ENCODE results near the gene SPON1.

SPON1 gene

DNA sequence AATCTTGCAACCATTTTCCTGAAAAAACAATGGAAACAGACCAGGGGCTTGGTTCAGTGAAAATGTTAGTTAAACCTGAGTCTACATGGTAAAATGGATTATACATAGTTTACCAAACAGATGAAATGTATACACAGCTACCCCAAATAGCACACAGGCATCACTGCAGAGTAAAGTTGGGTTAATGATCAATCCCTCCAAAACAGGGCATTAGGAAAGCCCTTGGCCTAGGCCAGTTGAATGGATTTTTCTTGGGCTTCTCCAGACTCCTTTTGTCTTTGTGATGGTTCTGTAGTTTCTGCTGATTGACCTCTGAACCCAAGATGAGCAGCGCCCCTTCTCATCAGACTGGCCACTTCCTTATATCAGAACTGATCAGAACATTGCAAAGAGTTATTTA lies 222.9 kb downstream of the SPON1 start:
- in situ Hi-C loops (cut with MboI; ENCODE audit: low sequenced_read_pairs, unreplicated experiment), result no loop called here

DNA sequence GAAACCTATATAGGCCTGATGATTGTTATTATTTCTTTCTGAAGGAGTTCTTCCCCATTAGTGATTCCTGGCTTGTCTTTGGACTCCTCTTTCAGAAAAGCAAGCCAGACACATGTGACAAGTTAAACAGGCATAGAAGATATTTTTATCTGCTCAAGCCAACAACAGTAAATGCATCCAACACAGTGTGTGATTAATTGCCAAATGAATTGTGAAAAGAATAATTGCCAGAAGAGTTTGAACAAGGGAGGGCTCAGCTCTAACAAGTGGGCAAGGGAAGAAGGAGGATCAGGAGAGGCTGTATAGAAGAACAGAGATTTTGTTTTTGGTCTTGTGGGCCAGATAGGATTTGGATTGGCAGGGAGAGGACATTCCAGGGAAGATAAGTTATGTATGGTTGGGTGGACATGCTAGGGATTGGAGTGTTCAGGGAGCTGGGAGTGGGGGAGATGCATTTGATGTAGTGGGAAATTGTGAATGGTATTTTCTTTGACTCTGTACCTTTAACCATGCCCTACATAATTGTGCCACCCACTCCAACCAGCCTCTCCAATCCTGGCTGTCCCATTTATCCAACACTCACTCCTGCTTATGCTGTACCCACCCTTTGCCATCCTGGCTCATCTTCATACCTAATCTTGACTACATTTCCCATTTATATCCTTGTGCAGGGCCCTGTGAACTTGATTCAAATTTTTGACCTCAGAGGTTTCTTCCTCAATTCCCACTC lies 223.7 kb downstream of the SPON1 start:
- TF ChIP-seq, protein P1, sequence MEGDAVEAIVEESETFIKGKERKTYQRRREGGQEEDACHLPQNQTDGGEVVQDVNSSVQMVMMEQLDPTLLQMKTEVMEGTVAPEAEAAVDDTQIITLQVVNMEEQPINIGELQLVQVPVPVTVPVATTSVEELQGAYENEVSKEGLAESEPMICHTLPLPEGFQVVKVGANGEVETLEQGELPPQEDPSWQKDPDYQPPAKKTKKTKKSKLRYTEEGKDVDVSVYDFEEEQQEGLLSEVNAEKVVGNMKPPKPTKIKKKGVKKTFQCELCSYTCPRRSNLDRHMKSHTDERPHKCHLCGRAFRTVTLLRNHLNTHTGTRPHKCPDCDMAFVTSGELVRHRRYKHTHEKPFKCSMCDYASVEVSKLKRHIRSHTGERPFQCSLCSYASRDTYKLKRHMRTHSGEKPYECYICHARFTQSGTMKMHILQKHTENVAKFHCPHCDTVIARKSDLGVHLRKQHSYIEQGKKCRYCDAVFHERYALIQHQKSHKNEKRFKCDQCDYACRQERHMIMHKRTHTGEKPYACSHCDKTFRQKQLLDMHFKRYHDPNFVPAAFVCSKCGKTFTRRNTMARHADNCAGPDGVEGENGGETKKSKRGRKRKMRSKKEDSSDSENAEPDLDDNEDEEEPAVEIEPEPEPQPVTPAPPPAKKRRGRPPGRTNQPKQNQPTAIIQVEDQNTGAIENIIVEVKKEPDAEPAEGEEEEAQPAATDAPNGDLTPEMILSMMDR (IDR thresholded peaks at IDR 0.05; ENCODE audit: borderline replicate concordance, control extremely low read depth, extremely low read depth, insufficient read depth, missing control alignments), result no peak
- DNase-seq (ENCODE audit: low spot score), result no peak
- in situ Hi-C loops (cut with MboI; ENCODE audit: low sequenced_read_pairs, unreplicated experiment), result no loop called here

More for the DNA sequence above, 222.9 kb downstream of the SPON1 start:
- DNase-seq (ENCODE audit: low spot score), result no peak
- TF ChIP-seq, protein P1 (IDR thresholded peaks at IDR 0.05; ENCODE audit: borderline replicate concordance, control extremely low read depth, extremely low read depth, insufficient read depth, missing control alignments), result no peak

DNA sequence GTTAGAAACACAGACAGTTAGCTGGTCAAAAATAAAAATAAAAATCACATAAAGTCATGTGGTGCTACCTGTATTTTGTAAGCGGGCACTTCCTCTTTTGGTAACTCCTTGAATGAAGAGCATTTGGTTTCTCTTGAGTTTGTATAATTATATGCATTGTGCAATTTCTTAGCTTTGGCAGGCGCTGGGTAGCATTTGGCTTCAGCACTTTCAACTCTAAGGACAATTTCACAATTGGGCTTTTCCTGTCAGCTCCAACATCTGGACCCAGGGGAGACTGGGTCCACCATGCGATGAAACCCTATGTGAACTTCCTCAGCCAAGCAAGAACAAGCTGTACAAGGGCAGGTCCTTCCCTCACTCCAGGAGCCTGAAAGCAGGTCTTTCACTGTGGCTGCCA lies 227.4 kb downstream of the SPON1 start:
- TF ChIP-seq, protein P1 (IDR thresholded peaks at IDR 0.05; ENCODE audit: borderline replicate concordance, control extremely low read depth, extremely low read depth, insufficient read depth, missing control alignments), result no peak
- DNase-seq (ENCODE audit: low spot score), result no peak
- in situ Hi-C loops (cut with MboI; ENCODE audit: low sequenced_read_pairs, unreplicated experiment), result no loop called here

DNA sequence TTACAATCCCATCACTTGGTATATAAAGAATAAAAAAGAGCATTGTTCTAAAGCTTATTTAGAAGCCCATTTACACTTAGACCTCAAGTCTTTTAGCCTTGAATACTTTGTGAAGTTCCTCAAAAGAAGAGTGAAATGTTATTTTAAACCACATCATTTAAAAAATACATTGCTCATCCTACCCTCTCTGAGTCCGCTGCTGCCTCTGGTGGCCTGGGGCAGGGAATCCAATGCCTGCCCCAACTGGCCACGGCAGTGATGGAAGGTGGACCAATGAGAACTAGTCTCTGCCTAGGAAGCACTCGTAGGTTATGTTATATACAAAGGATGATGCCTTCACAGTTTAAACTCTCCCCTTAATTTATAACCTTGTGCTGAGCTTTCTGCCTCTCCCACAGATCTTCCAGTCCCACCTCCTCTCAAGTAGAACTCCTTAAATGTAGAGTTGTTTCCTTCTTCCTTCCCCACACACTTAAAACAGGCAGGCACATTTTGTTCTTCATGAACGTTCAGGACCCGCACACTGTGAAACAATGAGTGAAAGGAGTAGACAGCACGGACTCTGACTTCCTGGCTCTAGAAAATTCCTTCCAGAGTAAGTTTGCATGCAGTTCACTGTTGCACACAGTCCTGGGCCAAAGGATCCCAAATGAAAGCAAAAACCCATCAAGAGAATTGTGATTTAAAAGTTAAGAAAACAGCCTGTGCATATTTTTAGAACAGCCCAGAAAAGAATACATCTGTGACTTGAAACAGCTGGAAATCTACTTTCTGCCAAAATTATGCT lies 228.7 kb downstream of the SPON1 start:
- no peak for DNase-seq (ENCODE audit: low spot score)
- in situ Hi-C loops (cut with MboI; ENCODE audit: low sequenced_read_pairs, unreplicated experiment), result no loop called here
- TF ChIP-seq, protein P1 (IDR thresholded peaks at IDR 0.05; ENCODE audit: borderline replicate concordance, control extremely low read depth, extremely low read depth, insufficient read depth, missing control alignments), result no peak

DNA sequence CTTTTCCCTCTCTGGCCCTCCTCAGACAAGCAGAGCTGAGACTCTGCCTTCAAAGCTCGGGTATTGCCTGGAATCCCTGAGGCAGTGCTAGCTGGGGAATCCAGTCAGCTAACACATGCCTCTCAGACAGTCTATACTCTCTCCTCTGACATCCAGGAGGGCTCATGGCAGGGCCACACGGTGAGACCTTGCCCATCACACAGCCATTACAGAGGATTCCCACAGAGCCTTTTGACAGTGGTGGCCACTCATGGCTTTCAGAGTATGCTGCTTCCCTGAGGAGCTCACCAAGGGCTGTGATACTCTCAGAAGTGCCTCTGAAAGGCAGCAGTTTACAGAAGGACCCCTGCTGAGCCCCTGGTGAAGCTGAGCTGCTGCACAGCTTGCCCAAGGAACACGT lies 231.1 kb downstream of the SPON1 start:
- no peak for DNase-seq (ENCODE audit: low spot score)
- in situ Hi-C loops (cut with MboI; ENCODE audit: low sequenced_read_pairs, unreplicated experiment), result no loop called here
- TF ChIP-seq, protein P1 (IDR thresholded peaks at IDR 0.05; ENCODE audit: borderline replicate concordance, control extremely low read depth, extremely low read depth, insufficient read depth, missing control alignments), result no peak

DNA sequence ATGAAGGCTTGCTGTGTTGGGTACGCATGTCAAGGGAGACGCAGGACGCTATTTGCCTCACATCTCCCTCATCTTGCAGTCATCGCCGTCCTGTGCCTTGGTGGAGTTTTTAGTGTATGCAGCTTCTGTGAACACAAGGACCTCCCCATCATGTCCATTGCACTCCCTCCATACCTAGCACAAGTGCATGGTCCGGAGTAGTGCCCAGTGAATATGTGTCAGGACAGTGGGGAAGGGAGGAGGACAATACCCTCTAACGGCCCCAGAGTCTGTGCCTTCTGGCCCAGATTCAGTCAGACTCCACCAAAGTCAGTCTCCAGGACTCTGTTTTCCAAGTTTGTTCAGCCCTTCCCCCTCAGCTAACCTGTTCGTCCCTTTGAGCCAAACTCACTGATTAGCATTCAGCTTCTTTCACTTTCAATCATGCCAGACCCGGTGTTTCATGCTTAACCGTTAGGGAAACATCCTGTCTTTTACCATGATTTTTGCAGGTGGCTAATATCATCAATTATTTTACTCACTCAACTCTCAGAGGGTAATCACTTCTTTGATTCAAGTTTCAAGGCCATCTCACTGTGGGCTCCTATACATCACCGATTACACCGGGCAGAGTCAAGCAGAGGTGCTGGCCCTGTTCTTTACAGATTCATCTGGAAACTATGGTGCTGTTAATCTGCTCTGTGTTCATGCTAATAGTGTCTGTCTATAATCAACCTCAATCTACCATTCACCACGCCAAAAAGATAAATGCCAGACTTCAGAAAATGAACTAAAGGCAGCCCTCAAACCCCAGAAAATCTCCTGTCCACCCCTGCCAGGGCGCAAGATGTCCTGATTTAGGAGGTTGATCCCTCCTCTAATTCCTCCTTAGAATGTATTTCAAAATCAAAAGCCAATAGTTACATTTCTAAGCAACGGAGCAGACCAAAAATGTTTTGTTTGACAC lies 240.0 kb downstream of the SPON1 start:
- TF ChIP-seq, protein P1 (IDR thresholded peaks at IDR 0.05; ENCODE audit: borderline replicate concordance, control extremely low read depth, extremely low read depth, insufficient read depth, missing control alignments), result no peak
- in situ Hi-C loops (cut with MboI; ENCODE audit: low sequenced_read_pairs, unreplicated experiment), result no loop called here

More for the DNA sequence above, 240.0 kb downstream of the SPON1 start:
- DNase-seq (ENCODE audit: low spot score), result peak; percentile 28

All from GM13976 (cell line).